HG03354 (cell line): ENCODE results near the gene RNASE11.
"Not testable (repeated sequence)": the region's sequence is repeated elsewhere in the genome, so short reads cannot be mapped to it uniquely, and the experiment has no call there.

ENCODE experiments used
- ATAC-seq: cut with Tn5 transposase; IDR thresholded peaks from one replicate; pipeline ENCODE4 v1.9.1; 2021; ENCODE audit warnings: mild to moderate bottlenecking; ENCODE audit not compliant: unreplicated experiment, poor library complexity, severe bottlenecking

The RNASE11 gene

DNA sequence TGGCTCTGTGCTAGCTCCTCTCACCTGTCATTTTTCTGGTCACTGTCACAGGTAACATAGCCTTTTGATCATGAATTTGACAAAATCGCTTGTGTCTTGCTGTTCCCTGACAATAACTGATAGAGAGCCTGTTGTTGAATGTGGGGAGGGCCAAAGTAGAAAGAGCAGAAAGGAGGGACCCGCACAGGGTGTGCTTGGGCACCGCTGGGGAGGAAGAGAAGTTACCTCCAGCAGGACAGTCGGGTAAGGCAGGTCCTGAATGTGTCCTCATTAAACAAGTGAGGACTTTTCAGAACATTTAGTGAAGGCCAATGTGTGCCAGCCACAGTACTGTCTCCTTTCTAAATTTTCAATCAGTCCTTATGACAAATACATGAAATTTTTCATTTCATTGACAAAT is 3.4 kb upstream of the RNASE11 start, which contains the start of gene RNASE12:
TSS of gene RNASE12 (minus strand) at position 142 of the 400 bp plus-strand sequence. CDS start 653 bp downstream, outside the sequence.
- ATAC-seq = no peak

DNA sequence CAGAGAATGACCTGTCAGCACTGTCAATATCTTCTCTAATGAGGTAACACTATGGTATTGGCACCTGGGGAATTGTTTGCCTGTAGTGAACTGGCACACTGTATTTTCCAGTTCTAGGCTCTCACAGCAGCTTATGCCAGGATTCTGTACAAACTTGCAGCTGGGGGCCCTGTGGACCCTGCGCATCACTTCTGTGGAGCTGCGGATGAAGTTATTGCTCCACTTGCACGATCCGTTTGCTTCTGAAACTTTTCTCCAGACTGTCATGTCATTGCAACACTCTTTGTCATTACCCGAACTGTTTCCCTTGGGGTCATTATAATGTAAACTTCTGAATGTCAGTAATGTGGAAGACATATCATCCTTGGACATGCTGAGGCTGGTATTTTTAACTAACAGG is 3.9 kb downstream of the RNASE11 start:
- ATAC-seq = no peak

DNA sequence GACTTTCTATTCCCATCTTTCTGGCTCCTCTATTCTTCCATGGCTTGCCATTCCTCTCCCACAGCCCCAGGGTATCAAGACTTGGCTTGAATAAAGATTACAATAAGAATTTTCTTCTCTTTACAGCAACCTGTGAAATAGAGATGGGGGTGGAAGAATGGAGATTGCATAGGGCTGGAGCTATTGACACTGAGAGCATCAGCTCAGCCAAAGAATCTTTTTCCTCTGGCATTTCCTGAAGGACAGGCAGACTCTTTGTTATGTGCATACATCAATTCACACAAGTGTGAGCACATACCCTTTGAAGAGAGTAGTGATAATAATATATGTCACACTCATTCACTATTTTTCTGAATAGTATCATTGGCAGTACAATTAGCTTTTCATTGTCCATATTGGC is 4.7 kb downstream of the RNASE11 start:
- ATAC-seq = no peak

DNA sequence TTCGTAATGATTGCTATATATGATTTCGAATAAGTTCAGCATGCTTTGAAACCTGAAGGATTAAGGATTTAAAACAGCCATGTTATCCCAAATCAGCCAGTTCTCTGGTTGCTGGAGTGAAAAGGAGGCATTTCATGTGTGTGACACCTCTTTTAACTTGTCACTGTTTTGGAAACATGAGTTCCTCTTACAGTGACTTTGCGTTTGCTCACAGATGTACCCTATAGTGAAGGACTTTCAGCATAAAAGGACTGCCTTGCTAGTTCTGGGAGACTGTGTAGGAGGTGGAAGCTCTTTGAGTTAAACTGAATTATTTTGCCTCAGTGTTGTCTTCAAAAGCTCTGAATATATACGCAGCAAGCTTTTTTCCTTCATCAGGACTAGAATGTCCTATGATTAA is 7.6 kb downstream of the RNASE11 start:
- no peak for ATAC-seq

DNA sequence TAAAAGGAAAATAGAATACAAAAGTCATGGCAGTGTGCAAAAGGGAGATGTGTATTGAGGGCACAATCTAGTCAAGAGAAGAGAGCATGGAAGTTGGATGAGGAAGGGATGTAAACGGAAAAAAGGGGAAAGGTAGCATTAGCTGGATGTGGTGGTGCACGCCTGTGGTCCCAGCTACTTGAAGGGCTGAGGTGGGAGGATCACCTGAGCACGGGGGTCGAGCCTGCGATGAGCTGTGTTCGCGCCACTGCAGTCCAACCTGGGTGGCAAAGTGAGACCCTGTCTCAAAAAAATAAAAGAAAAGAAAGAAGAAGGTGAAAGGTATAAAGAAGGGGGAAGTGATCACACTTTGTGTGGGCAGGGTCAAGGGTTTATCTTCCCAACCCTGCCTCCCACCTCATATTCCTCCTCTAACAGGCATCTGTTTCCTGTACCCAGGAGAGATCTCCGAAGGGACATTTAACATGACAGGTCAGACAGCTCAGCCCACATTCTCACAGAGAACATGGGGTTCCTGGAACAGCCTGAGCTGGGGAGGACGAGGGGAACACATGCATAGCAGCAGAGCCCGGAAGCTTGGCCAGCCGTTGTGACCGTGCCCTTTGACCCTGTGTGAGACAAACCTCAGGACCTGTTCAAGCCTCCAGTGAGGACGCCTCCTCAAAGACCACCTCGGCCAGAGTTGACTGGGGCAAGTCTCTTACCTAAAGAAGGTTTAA is 8.9 kb downstream of the RNASE11 start:
- no peak for ATAC-seq

DNA sequence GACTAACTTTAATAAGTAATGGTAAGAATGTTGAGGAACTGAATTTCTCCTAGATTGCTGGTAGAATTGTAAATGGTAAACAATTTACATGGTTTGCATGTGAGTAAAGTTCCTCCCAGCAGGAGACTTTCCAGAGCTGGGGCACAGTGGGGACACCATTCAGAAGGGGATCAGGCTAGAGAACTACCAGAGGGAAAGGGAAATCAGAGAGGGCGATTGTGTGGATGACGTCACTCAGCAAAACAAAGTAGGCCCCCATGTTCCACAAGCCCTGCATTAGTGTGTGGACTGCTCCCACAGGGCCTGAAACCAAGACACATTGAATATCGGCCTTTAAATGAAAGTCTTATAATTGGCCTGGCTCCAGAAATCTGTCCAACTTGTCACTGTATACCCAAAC is 9.5 kb downstream of the RNASE11 start:
- no peak for ATAC-seq

DNA sequence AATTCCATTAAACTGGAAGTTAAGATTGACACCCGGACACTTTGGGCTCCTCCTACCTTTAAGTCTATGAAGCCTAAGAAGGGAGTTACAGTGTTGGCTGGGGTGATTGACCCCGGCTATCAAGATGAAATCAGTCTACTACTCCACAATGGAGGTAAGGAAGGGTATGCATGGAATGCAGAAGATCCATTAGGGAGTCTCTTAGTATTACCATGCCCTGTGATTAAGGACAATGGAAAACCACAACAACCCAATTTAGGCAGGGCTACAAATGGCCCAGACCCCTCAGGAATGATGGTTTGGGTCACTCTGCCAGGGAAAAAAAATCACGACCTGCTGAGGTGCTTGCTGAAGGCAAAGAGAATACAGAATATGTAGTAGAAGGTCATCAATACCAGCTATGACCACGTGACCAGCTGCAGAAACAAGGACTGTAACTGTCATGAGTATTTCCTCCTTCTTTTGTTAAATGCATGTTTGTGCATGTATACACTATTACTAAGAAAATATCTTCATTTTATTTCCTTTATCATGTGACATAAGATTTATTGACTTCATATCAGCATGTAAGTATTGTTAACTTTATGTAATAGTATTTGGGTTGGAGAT is 15.3 kb downstream of the RNASE11 start:
- ATAC-seq = not testable (repeated sequence)

DNA sequence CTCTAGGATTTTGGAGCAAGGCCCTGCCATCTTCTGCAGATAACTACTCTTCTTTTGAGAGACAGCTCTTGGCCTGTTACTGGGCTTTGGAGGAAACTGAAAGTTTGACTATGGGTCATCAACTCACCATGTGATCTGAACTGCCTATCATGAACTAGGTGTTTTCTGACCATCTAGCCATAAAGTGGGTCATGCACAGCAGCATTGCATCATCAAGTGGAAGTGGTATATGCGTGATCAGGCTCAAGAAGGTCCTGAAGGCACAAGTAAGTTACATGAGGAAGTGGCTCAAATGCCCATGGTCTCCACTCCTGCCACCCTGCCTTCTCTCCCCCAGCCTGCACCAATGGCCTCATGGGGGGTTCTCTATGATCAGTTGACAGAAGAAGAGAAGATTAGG is 17.1 kb downstream of the RNASE11 start:
- not testable (repeated sequence) for ATAC-seq

DNA sequence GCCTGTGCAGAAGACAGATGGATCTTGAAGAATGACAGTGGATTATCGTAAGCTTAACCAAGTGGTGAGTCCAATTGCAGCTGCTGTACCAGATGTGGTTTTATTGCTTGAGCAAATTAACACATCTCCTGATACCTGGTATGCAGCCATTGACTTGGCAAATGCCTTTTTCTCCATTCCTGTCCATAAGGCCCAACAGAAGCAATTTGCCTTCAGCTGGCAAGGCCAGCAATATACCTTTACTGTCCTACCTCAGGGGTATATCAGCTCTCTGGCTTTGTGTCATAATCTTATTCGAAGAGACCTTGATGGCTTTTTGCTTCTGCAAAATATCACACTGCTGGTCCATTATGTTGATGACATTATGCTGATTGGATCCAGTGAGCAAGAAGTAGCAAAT is 17.9 kb downstream of the RNASE11 start:
- not testable (repeated sequence) for ATAC-seq

DNA sequence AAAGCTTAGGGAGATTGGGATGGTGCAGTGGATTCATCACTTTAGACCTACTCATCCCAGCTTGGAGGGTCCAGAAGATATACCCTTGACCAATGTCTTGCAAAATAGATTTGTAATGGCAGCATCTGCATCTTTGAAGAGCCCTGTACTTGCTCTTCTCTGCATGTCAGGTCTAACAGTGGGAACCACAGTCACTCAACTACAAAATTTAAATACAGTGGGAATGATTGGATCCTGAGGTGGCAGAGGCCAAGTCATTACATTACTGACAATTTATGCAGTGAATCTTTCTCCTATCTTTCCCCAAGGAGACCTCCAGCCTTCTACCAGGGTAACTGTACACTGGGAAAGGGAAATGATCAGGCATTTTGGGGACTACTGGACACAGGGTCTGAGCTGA is 18.7 kb downstream of the RNASE11 start:
- no peak for ATAC-seq

DNA sequence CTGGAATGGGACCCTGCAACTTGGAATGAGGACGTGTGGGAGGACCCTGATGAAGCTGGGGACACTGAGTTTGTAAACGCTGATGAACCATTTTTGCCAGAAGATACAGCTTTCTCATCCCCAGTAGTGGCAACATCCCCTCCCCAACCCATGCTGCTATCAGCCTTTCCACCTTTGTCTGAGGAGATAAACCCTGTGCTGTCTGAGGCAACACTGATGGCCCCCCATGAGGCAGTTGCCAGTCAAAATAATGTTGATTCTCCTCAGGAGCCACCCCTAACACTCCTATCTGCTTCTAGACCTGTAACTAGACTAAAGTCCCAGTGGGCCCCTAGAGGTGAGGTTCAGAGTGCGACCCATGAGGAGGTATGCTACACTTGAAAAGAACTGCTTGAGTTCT is 19.4 kb downstream of the RNASE11 start:
- ATAC-seq = no peak

DNA sequence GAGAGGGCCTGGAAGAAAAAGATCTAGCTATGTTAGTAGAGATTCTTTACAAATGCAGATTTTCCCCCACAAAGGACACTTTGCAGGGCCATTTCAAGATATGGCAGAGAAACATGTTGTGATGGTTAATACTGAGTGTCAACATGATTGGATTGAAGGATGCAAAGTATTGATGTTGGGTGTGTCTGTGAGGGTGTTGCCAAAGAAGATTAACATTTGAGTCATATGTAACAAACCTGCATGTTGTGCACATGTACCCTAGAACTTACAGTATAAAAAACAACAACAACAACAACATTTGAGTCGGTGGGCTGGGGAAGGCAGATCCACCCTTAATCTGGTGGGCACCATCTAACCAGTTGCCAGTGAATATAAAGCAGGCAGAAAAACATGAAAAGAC is 20.6 kb downstream of the RNASE11 start:
- ATAC-seq = not testable (repeated sequence)

DNA sequence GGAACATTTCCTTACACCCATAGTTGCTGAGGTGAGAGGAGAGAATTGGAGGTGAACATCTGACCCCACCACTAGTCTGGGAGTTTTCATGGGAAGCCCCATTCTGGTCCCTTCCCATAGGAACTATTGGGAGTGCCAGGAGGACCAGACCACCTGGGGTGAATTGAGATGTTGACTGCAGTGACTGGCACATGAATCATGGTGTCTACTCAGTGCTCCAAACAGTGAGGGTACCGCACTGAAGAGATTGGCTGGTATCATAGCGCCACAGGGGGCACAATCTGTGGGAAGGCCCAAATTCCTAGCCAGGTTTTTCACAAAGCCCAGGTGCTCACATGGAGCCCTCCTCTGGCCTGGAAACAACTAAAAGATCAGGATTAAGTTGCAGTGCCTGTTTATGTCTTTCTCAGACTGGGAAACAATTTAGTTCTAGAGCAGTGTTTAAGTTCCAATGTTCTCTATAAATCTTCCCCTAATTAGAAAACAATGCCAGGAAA is 23.3 kb downstream of the RNASE11 start:
- no peak for ATAC-seq

DNA sequence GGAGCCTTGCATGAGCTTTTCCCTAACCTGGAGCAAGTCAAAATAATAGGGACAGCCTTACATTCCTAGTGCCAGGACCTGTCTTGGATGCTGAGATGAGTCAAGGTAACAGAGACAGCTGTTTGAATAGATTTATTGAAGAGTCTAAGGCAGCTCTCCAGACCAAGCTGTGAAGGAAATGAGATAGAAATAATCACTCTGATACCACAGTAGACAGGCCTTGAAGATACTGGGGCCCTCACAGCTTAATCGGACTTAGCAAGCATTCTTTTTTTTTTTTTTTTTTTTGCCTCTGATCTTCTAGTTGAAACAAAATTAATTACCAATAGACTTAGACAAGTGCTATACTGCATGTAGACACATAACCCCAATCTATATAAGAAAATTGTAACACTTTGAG is 23.8 kb downstream of the RNASE11 start:
- no peak for ATAC-seq

DNA sequence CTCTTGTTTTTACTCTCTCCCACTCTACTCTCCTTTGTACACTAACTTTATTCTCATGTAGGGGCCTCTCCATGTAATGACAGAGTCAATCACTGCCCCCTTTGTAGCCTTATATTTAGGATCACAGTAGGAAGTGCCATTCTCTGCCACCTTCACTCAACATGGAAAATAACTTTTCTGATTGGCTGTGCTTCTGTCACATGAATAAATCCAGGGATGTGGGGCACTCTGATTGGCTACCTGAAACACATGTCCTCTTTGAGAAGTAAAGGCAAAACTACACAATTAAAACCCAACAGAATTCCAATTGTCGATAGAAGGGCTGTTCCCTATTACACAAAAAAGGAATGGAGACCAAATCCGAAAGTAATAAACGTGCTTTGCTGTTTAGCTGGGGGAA is 26.8 kb downstream of the RNASE11 start, which contains the start of gene RNASE9:
TSS of gene RNASE9 (minus strand) at position 87 of the 400 bp plus-strand sequence.
- no peak for ATAC-seq

DNA sequence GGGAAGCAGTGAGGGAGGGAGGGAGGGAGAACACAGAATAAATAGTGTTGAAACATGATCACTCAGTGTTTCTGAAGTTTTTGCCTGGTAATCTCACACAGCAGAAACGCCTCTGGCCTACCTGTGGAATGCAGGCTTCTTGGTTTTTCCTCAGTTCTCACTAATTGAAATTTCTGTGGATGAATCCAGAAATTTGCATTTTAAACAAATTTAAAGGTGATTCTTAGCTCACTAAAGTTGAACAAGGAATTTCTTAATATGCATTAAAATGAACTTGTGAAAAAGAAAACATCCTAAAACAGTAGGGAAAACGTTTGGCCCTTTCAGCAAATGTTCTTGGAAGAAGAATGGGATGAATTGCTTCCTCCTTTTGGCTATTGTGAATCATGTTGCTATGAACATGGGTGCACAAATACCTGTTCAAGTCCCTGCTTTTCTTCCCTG is 28.3 kb downstream of the RNASE11 start:
- no peak for ATAC-seq

DNA sequence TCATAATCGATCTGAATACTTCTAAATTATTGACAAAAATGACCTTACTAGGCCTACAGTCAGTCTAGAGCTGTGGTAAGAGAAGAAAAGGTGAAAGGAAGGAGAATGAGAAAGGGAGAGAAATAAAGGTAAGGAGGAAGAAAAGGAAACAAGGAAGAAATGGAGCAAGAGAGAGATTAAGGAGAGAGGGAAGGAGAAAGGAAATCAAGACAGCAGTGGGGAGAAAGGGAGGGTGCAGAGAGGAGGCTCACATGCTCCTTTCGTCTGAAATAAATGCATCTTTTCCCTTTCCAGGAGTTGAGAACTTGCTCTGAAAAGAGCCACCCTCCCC is 30.6 kb downstream of the RNASE11 start:
- no peak for ATAC-seq

DNA sequence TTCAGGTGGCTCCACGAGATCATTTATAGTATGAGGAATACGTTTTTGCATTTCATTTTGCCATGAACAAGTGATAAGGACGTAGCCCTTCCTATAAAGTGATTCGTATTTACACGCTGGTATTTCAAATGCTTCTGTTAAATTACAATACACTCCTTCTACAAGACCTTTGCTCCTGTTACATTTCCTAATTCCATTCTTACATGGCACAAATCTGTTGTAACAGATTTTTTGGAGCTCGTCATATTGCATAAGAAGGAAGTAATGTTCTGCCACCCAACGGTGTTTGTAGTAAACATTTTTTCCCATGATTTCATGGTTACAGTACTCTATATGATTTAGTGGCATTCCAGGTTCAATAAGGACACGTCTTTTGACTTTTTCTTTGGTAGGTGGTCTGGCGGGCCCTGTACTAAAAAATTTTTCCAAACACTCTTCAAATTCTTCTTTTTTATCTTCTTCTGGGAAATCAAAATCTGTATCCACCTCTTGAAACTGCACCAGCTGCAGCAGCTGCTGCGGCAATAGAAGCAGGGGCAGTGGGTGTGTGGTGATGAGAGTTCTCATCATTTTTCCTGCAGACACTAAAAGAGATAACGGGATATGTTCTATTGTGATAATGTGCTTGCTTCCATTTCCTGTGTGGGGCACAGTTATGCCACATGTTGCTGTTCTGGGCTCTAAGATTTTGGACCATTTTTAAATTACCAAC is 31.1 kb downstream of the RNASE11 start:
- no peak for ATAC-seq

DNA sequence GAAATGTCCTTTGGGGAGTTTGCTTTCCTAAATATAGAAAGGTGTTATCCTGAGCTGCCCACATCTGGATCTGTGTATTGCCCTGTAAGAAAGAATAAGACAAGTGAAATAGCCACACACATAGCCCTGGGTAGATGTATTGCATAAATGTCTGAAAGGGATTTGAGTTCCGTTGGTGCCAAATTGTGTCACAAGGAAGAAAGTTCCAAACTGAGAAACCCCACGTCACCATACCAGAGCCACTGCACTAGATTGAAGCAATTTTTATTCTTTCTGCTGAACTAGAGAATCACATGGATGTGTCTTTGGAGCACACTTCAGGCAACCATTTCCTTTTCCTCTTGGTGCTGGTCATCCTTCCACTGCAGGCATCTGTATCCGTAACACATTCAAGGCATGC is 32.0 kb downstream of the RNASE11 start:
- no peak for ATAC-seq

DNA sequence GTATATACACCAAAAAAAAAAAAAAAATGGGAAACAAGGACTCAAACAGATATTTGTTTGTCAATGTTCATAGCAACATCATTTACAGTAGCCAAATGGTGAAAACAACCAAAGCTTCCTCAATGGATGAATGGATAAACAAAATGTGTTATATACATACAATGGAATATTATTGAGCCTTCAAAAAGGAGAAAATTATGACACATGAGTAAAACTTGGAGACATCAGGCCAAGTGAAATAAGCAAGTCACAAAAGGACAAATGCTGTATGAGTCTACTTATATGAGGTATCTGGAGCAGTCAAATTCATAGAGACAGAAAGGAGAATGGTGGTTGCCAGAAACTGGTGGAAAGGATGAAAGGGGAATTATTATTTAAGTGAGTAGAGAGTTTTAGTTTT is 34.8 kb downstream of the RNASE11 start:
- no peak for ATAC-seq

DNA sequence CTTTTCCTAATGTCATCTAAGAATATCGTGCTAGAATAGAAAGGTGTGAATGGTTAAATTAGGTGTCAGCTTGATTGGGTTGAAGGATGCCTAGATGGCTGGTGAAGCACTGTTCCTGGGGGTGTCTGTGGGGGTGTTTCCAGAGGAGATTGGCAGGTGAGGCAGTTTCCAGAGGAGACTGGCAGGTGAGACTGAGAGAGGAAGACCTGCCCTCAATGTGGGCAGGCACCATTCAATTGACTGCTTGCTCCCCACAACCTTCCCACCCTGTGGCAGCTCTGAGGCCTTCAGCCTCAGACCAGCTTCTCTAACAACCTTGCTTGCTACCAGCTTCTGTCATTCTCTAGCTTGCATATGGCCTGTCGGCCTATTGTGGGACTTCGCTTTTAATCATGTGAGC is 36.2 kb downstream of the RNASE11 start:
- ATAC-seq = no peak
